Pancreas (tissue), 10 donors: ENCODE data around the gene SLC37A2. TPM values are rescaled to one million over a fixed set of nuclear protein-coding genes. Genes with fewer than 3 reads are reported as not detected.

Experiments
- ATAC-seq, 4 donors: fragments of 200-7000 bp; cut with Tn5 transposase; one replicate each; pipeline versions ENCODE4 v1.8.0 to v1.9.1; 2020; ENCODE audit warnings: mild to moderate bottlenecking in 4 of 4, moderate library complexity in 4 of 4
- DNase-seq, 6 donors: peaks; one replicate each; pipeline ENCODE4 v3.0.0-alpha.2; 2020
- FAIRE-seq: peaks from 2 replicates; lab custom pipeline; 2012; peaks lifted over from hg19 to GRCh38; lab: Jason Lieb, UNC
- H3K27ac ChIP-seq, 4 donors: fragments of 200-600 bp; sonication (generic); 1 replicate in 3 of 4; 2 replicates in 1 of 4; pipeline versions ENCODE4 v1.5.0 to v1.8.0; 2020
- H3K27me3 ChIP-seq, 4 donors: fragments of 200-600 bp; one replicate each; pipeline ENCODE4 v1.8.0; 2021
- H3K36me3 ChIP-seq, 3 donors: fragments of 200-600 bp; sonication (generic) in 1 of 3; one replicate each; pipeline versions ENCODE4 v1.5.0 to v1.8.0; 2020 to 2021
- H3K4me1 ChIP-seq, 3 donors: fragments of 200-600 bp; one replicate each; pipeline ENCODE4 v1.8.0; 2021
- H3K4me3 ChIP-seq, 4 donors: fragments of 200-600 bp; sonication (generic) in 2 of 4; one replicate each; pipeline versions ENCODE4 v1.5.0 to v1.8.0; 2020 to 2021
- H3K9me3 ChIP-seq, 4 donors: fragments of 200-600 bp; one replicate each; pipeline ENCODE4 v1.8.0; 2021
- WGBS, 2 donors: extraction: QIAGEN DNeasy Blood & Tissue Kit; methylation state at CpG; one replicate each; pipeline ENCODE4 v1.1.7; 2013; 5-methylcytosine and 5-hydroxymethylcytosine counted together
- intact Hi-C, 3 donors: fragments of 100-400 bp; cut with DNase I; formaldehyde crosslinking; loops; one replicate each; pipeline versions ENCODE4 v1.11.1 to v1.14.2; 2022
- polyA plus RNA-seq, 2 donors: library from polyadenylated mRNA; stranded (reverse); fragments of 200-250 nt; gene quantifications; one replicate each; pipeline ENCODE4 v1.2.3, GENCODE V29; 2013
- total RNA-seq, 6 donors: library from RNA; stranded (reverse); fragmentation: NEBNext Ultra II Directional in 4 of 6; extraction: Animal tissue kit (Norgen Biotek cat#: 25700) in 4 of 6; gene quantifications; one replicate each; pipeline versions ENCODE4 v1.2.1 to v1.2.4, GENCODE V29; 2021 to 2023
- TF ChIP-seq, protein P1 (sequence below), 4 donors: fragments of 200-600 bp; sonication (generic) in 3 of 4; IDR thresholded peaks; one replicate each; pipeline versions ENCODE4 v1.5.0 to v1.8.0; 2021; ENCODE audit warnings: antibody characterized with exemption in 4 of 4
- donor health status: healthy with polysubstance abuse.
- donor health status: DM: no; HTN: no; CAD: no; lungs with moderate emphysema.
- donor health status: DM: no; HTN: no; CAD: no.
- donor health status: control.
- donor health status: control.
- donor health status: Bipolar disorder and iron deficiency.
- donor health status: DM: yes; HTN: yes; CAD: no.
- donor health status: DM: no; HTN: no; CAD: no.
- donor health status: DM: no; HTN: no; CAD: no.
- donor health status: DM: yes; HTN: yes; CAD: no.

The SLC37A2 gene
- total and polyA plus RNA-seq, 8 donors: 0.32 to 7.3 (median 0.67) TPM

DNA sequence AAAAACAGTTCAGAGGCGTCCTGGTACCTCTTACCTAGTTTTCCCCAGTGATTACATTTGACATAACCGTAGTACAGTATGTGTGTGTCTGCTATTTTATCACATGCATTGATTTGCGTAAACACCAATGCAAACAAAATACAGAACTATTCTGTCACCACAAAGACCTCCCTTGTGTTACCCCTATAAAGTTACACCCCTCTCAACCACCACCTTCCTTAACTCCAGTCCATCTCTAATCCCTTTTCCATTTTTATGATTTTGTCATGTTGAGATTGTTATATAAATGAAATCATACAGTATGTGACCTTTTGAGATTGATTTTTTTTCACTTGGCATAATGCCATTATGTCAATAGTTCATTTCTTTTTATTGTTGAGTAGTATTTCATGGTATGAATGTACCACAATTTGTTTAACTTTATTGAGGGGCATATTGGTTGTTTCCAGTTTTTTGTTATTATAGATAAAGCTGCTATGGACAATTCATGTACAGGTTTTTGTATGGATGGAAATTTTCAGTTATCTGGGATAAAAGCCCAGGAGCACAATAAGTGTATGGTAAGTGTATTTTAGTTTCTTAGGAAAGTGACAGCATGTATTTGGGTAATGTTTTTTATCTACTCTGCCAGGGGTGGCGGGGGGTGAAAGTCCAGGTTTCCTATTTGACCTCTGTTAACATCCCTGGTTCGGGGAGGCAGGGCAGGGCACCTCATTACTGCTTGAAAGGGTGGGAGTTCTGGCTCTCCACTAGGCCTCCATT lies 6.0 kb upstream of the SLC37A2 start:
- Histone ChIP-seq H3K4me3 (no peak overlapping the region), H3K36me3 (no peaks in the 10 kb centered on the region), H3K27me3 (no peaks in the 10 kb centered on the region), H3K9me3 (no peaks in the 10 kb centered on the region), H3K27ac (no peak overlapping the region), H3K4me1 (no peaks in the 10 kb centered on the region)
- ATAC-seq: no peak
- WGBS, 2 donors: 67 to 68% methylated on average over 5 of the region's 5 CpGs
- intact Hi-C loops: no loop called here
- TF ChIP-seq, protein P1, sequence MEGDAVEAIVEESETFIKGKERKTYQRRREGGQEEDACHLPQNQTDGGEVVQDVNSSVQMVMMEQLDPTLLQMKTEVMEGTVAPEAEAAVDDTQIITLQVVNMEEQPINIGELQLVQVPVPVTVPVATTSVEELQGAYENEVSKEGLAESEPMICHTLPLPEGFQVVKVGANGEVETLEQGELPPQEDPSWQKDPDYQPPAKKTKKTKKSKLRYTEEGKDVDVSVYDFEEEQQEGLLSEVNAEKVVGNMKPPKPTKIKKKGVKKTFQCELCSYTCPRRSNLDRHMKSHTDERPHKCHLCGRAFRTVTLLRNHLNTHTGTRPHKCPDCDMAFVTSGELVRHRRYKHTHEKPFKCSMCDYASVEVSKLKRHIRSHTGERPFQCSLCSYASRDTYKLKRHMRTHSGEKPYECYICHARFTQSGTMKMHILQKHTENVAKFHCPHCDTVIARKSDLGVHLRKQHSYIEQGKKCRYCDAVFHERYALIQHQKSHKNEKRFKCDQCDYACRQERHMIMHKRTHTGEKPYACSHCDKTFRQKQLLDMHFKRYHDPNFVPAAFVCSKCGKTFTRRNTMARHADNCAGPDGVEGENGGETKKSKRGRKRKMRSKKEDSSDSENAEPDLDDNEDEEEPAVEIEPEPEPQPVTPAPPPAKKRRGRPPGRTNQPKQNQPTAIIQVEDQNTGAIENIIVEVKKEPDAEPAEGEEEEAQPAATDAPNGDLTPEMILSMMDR (IDR thresholded peaks at IDR 0.05): no peak
- no peak for DNase-seq
- no peak for FAIRE-seq

DNA sequence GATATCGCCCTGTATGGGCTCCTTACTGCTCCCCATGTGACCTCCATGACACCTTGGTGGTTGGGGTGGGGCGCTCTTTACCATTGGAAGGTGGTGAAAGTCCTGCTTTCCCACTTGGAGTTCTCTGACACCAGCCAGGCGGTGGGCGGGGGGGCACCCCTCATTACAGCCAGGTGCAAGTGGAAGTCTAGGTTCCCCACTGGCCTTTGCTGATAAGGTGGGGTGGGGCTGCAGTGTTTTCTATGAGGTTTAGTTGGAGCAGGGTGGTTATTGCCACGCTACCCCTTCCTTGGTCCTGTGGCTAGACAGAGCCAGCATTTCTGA lies 5.5 kb upstream of the SLC37A2 start:
- DNase-seq (peak in 1 of 6 donors; percentile 29), FAIRE-seq (no peak), ATAC-seq (no peak)
- Histone ChIP-seq H3K4me3 (no peak overlapping the region), H3K27me3 (no peaks in the 10 kb centered on the region), H3K36me3 (no peaks in the 10 kb centered on the region), H3K27ac (no peak overlapping the region), H3K9me3 (no peaks in the 10 kb centered on the region), H3K4me1 (no peaks in the 10 kb centered on the region)
- intact Hi-C loops: no loop called here
- TF ChIP-seq, protein P1 (IDR thresholded peaks at IDR 0.05): no peak
- 95 to 96% methylated on average over 5 of the region's 5 CpGs for WGBS, 2 donors

DNA sequence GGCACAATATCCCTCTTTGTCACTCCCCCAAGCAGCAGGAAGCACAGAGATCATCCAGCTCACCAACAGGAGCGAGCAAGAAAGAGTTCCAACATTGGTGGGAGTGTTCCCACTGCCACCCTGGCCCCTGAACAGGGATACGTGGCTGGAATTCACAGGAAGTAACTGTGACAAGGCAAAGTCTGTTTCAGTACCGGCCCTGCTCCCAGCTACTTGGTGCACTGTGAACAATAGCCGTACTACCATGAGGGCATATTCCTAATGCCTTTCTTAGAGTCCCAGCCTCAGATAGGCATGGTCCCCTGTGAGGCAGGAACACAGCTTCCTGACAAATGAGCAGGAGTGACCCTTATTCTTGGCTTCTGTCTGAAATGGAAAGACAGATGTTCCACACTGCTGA lies 1.8 kb upstream of the SLC37A2 start:
- no peak overlapping the region for H3K4me3 ChIP-seq
- no peak for ATAC-seq
- no peak for FAIRE-seq
- no peaks in the 10 kb centered on the region for H3K9me3 ChIP-seq
- 69 to 77% methylated on average over 4 of the region's 4 CpGs for WGBS, 2 donors
- peaks cover 5 to 6% (median 5%) of the 10 kb centered on the region in 3 donors for H3K4me1 ChIP-seq
- intact Hi-C loops: no loop called here
- no peaks in the 10 kb centered on the region for H3K27me3 ChIP-seq
- no peaks in the 10 kb centered on the region for H3K36me3 ChIP-seq
- no peak overlapping the region for H3K27ac ChIP-seq
- TF ChIP-seq, protein P1 (IDR thresholded peaks at IDR 0.05): no peak
- DNase-seq: no peak

DNA sequence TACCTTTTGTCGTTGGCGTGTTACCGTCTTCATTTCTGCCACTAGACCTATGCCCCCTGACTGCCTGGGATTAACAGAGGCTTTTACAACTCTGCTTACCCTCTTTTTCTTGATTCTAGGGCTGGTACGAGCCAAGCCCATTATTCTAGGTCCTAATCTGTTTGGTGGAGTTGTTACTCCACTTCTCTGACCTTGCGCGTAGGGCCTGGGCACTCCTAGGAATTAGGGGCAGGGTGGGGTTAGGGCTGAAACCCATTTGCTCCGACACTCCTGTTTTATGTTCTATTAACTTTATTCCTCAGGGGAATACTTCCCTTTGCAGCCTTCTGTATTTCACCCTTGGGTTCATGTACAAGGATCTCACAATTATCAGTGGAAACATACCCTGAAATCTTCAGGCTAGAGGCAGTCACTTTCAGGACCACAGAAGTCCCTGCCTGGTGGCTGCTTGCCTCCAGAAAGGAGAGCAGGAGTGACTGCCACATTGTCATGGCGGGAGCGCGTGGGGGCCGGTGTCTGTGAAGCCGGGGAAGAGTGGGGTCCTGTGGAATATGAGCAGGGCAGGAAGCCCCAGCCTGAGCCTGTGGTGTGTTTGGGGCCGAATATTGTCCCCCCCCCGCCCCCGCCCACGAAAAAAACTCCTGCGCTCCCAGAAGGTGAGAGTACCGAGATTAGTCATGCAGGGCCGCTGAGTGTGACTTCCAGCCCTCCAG lies 731 bp upstream of the SLC37A2 start:
- TF ChIP-seq, protein P1 (IDR thresholded peaks at IDR 0.05): no peak
- H3K27me3 ChIP-seq: peaks cover 0 to 5% (median 0%) of the 10 kb centered on the region in 4 donors
- intact Hi-C loops: no loop called here
- no peak for FAIRE-seq
- H3K36me3 ChIP-seq: no peaks in the 10 kb centered on the region
- no peaks in the 10 kb centered on the region for H3K9me3 ChIP-seq
- peak in 2 of 6 donors; percentile 66 for DNase-seq
- peak overlapping the region; percentile 45 to 55 (median 50) for H3K4me3 ChIP-seq
- H3K4me1 ChIP-seq: peaks cover 5 to 6% (median 5%) of the 10 kb centered on the region in 3 donors
- ATAC-seq: peak; percentile 6 to 39 (median 26)
- H3K27ac ChIP-seq: peak overlapping the region in 2 of 4 donors; percentile 33 to 63
- 52% methylated on average over 18 to 19 of the region's 19 CpGs for WGBS, 2 donors
